GM21447 (cell line): Measurements from ENCODE around the gene ADGRE3.
"Not testable (repeated sequence)": the region's sequence is repeated elsewhere in the genome, so short reads cannot be mapped to it uniquely, and the experiment has no call there.

Experiments used
- ATAC-seq: cut with Tn5 transposase; IDR thresholded peaks from one replicate; pipeline ENCODE4 v1.9.1; 2021; ENCODE audit not compliant: unreplicated experiment

Gene ADGRE3

GRCh38 chr19:14669940-14670339 is 4.7 kb downstream of the ADGRE3 start:
- no peak for ATAC-seq

GRCh38 chr19:14661372-14661924 is 13.2 kb downstream of the ADGRE3 start:
- no peak for ATAC-seq

- no peak for ATAC-seq
Measured at GRCh38 chr19:14659874-14660489, 14.7 kb downstream of the ADGRE3 start.

DNA sequence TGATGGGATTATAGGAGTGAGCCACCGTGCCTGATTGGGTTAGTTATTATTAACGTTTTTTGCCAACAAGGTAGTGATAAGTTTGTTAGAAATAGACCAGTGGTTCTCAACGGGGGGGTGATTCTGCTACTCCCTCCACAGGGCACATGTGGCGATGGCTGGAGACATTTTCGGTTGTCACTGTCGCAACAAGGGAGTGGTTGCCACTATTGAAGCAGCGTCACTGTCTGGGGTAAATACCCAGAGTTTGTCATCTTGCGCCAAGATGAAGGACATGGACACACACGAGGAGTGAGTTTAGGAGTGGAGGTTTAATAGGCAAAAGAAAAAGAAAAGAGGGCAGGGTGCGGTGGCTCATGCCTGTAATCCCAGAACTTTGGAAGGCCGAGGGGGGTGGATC is 18.9 kb downstream of the ADGRE3 start:
- ATAC-seq: no peak

GRCh38 chr19:14654786-14655560 is 19.7 kb downstream of the ADGRE3 start:
- ATAC-seq: no peak

- ATAC-seq: no peak
Measured at GRCh38 chr19:14650161-14650560, 24.5 kb downstream of the ADGRE3 start.

GRCh38 chr19:14649020-14649419 is 25.6 kb downstream of the ADGRE3 start:
- ATAC-seq: no peak

DNA sequence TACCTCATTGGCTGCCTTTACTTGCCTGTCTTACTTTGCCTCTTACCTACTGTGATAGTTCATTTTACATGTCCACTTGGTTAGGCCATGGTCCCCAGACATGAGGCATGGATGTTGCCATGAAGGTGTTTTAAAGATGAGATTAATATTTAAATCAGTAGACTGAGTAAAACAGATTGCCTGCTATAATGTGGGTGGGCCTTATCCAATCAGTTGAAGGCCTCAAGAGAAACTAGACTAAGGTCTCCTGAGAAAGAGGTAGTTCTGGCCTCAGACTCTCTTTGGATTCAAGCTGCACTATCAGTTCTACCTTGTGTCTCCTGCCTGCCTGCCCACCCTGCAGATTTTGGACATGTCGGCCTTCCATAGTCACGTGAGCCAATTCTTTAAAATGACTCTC is 26.1 kb downstream of the ADGRE3 start:
- no peak for ATAC-seq

GRCh38 chr19:14639536-14640277 is 34.9 kb downstream of the ADGRE3 start:
- ATAC-seq: no peak

DNA sequence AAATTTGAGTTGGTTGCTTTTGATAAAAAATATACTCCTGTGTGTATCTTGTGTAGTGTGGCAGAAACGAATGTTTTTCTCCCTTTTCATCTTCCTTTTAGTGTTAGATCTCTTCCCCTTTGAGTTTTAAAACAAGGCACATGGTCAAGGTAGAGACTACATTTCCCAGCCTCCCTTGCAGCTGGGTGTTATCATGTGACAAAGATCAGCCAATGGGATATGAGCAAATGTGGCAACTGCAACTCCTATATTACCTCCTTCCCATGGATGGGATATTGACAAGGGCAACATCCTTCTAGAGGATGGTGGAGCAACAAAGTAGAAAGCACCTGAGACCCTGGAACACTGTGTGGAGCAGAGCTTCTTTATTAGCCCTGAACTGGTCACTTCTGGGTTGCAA is 42.4 kb downstream of the ADGRE3 start:
- ATAC-seq: no peak

GRCh38 chr19:14629557-14629956 is 45.1 kb downstream of the ADGRE3 start:
- ATAC-seq: no peak

DNA sequence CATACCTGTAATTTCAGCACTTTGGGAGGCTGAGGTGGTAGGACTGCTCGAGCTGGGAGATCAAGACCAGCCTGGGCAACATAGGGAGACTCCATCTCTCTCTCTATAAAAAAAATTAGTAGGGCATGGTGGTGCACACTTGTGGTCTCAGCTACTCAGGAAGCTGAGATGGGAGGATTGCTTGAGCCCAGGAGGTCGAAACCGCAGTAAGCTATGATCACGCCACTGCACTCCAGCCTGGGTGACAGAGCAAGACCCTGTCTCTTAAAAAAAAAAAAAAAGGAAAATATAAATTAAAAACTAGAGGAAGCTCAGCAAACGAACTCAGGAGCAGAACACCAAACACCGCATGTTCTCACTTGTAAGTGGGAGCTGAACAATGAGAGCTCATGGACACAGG is 50.2 kb downstream of the ADGRE3 start:
- not testable (repeated sequence) for ATAC-seq

- no peak for ATAC-seq
Measured at GRCh38 chr19:14619404-14619803, 55.2 kb downstream of the ADGRE3 start.

- no peak for ATAC-seq
Measured at GRCh38 chr19:14616407-14616806, 58.2 kb downstream of the ADGRE3 start.

DNA sequence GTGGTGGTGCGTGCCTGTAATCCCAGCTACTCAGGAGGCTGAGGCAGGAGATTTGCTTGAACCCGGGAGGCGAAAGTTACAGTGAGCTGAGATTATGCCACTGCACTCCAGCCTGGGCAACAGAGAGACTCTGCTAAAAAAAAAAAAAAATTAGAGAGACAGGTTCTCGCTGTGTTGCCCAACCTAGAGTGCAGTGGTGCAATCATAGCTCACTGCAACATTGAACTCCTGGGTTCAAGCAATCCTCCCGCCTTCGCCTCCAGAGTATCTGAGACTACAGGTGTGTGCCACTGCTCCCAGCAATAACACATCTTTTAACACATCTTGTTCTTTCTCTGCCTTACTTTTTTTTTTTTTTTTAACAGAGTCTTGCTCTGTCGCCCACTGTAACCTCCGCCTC is 59.0 kb downstream of the ADGRE3 start:
- ATAC-seq: no peak

GRCh38 chr19:14614099-14614412 is 60.6 kb downstream of the ADGRE3 start:
- no peak for ATAC-seq

DNA sequence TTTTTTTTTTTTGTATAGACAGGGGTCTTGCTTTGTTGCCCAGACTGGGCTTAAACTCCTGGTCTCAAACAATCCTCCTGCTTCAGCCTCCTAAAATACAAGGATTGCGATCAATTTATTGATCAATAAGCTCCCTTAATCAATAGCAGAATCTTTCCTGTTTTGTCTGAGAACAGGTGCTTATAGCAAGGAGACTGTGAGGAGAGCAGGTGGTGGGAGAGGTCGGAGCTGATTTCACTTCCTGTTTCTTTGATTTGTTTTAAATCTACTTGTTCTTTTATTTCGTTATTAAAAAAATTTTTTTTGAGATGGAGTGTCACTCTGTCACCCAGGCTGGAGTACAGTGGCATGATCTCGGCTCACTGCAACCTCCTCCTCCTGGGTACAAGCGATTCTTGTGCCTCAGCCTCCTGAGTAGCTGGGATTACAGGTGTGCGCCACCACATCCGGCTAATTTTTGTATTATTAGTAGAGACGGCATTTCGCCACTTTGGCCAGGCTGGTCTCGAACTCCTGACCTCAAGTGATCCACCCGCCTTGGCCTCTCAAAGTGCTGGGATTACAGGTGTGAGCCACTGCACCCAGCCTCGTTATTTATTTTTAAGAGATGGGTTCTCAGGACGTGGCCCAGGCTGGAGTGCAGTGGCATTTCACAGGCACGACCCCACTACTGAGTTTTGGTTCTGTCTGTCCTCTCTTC is 61.1 kb downstream of the ADGRE3 start:
- not testable (repeated sequence) for ATAC-seq

DNA sequence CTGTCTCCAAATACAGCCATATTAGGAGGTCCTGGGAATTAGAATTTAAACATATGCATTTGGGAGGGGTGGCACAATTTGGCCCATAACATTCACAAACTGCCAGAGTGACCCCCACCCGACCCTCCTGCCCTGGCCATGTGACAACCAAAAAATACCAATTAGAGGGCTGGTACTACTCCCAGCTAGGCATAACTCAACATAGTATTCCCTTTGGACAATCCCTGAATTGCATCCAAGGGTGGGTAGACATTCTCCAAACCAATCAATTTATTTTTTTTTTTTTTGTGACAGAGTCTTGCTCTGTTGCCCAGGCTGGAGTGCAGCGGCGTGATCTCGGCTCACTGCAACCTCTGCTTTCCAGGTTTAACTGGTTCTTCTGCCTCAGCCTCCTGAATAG is 62.0 kb downstream of the ADGRE3 start:
- no peak for ATAC-seq

- not testable (repeated sequence) for ATAC-seq
Measured at GRCh38 chr19:14612242-14612641, 62.4 kb downstream of the ADGRE3 start.

DNA sequence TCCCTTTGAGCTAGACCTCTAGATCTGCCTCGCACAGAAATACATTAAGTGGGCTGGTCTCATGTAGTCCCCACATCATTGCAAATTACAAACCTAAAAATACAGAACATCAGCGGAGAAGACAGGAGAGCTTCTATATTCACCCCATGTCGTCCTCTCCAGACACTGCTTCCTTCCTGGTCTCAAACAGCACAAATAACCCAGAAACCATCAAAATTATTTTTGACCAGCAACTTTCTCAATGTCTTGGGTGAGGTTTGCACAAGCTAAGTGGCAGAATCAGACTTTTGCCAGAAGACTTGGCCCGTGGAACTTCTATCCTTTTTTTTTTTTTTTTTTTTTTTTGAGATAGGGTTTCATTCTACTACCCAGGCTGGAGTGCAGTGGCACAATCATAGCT is 63.6 kb downstream of the ADGRE3 start:
- ATAC-seq: no peak

- ATAC-seq: no peak
Measured at GRCh38 chr19:14606627-14607026, 68.0 kb downstream of the ADGRE3 start.
